Measurements from ENCODE around the gene POLR3E.

GRCh38 chr16:22359679-22360078, 62.5 kb downstream of the POLR3E start:
- TF ChIP-seq YY1 (IDR thresholded peaks at IDR 0.05; ENCODE audit: insufficient read depth, insufficient read length) = no peak
- no peak for TF ChIP-seq ZNF274 (IDR thresholded peaks at IDR 0.05; ENCODE audit: low read depth, low read length)
- no peak for TF ChIP-seq SUZ12 (IDR thresholded peaks at IDR 0.05; ENCODE audit: extremely low read depth, insufficient read depth, insufficient read length)

Measured in NT2/D1 (cell line).